Heart right ventricle (tissue), 16 donors: ENCODE measurements around the gene CNOT3. TPM values are rescaled to one million over a fixed set of nuclear protein-coding genes. Genes with fewer than 3 reads are reported as not detected.

Source experiments
- ATAC-seq, 8 donors: fragments of 200-7000 bp; cut with Tn5 transposase; one replicate each; pipeline ENCODE4 v1.9.1; 2020; ENCODE audit warnings: mild to moderate bottlenecking in 8 of 8, moderate library complexity in 8 of 8, moderate number of reproducible peaks in 1 of 8
- DNase-seq, 2 donors: peaks; one replicate each; pipeline ENCODE4 v3.0.0-alpha.2; 2020
- H3K27ac ChIP-seq, 10 donors: fragments of 200-600 bp; sonication (generic) in 2 of 10; one replicate each; pipeline versions ENCODE4 v1.5.0 to v1.8.0; 2020 to 2022; ENCODE audit warnings: mild to moderate bottlenecking in 3 of 10
- H3K27me3 ChIP-seq, 7 donors: fragments of 200-600 bp; one replicate each; pipeline ENCODE4 v1.8.0; 2021 to 2022; ENCODE audit warnings: mild to moderate bottlenecking in 2 of 7
- H3K36me3 ChIP-seq, 9 donors: fragments of 200-600 bp; sonication (generic) in 1 of 9; one replicate each; pipeline versions ENCODE4 v1.5.0 to v1.8.0; 2020 to 2022; ENCODE audit warnings: mild to moderate bottlenecking in 2 of 9
- H3K4me1 ChIP-seq, 9 donors: fragments of 200-600 bp; sonication (generic) in 1 of 9; one replicate each; pipeline versions ENCODE4 v1.5.0 to v1.8.0; 2020 to 2022; ENCODE audit warnings: mild to moderate bottlenecking in 4 of 9
- H3K4me3 ChIP-seq, 10 donors: fragments of 200-600 bp; sonication (generic) in 2 of 10; one replicate each; pipeline versions ENCODE4 v1.5.0 to v1.8.0; 2020 to 2022; ENCODE audit warnings: mild to moderate bottlenecking in 7 of 10, moderate library complexity in 2 of 10
- H3K9me3 ChIP-seq, 11 donors: fragments of 200-600 bp in 10 of 11; sonication (generic) in 2 of 11; one replicate each; pipeline versions ENCODE4 v1.5.0 to v1.8.0; 2013 to 2022; ENCODE audit warnings: mild to moderate bottlenecking in 2 of 11, control low read depth in 1 of 11, moderate library complexity in 1 of 11
- WGBS, 2 donors: extraction: QIAGEN DNeasy Blood & Tissue Kit; methylation state at CpG; one replicate each; pipeline ENCODE4 v1.1.7; 2013; ENCODE audit warnings: inconsistent platforms in 1 of 2; 5-methylcytosine and 5-hydroxymethylcytosine counted together
- intact Hi-C, 10 donors: fragments of 100-400 bp; cut with DNase I; formaldehyde crosslinking; loops; one replicate each; pipeline versions ENCODE4 v1.11.1 to v1.14.2; 2022
- polyA plus RNA-seq, 2 donors: library from polyadenylated mRNA; stranded (reverse); fragments of 200-250 nt; gene quantifications; one replicate each; pipeline ENCODE4 v1.2.3, GENCODE V29; 2013
- total RNA-seq, 10 donors: library from RNA; stranded (reverse); fragmentation: NEBNext Ultra II Directional in 3 of 10; extraction: Animal tissue kit (Norgen Biotek cat#: 25700) in 3 of 10; gene quantifications; one replicate each; pipeline versions ENCODE4 v1.2.1 to v1.2.4, GENCODE V29; 2021 to 2023
- TF ChIP-seq, protein P1 (sequence below), 9 donors: fragments of 200-600 bp; sonication (generic) in 2 of 9; IDR thresholded peaks; one replicate each; pipeline versions ENCODE4 v1.5.0 to v1.8.0; 2021 to 2022; ENCODE audit warnings: antibody characterized with exemption in 9 of 9, mild to moderate bottlenecking in 5 of 9, moderate library complexity in 1 of 9
- donor health status: Arrhythmogenic right ventricular cardiomyopathy.
- donor health status: ischemic (EF 13 %, LVEDD 7.1; RV severe dilation, severe dysfunction).
- donor health status: healthy with polysubstance abuse.
- donor health status: DM: no; HTN: yes; CAD: no.
- donor health status: DM: no; HTN: no; CAD: no.
- donor health status: ischemic (EF 25% LVEDD 6.9; RV normal size, moderate dysfunction).
- donor health status: ischemic (EF 25% LVEDD 5.7; RV mildly dilated, moderate dysfunction).
- donor health status: healthy.
- donor health status: DM: yes; HTN: yes; CAD: no.
- donor health status: Ischemic cardiomyopathy.
- donor health status: ischemic (EF 35%, LVEDD 5.7; RV mildly dilated, moderate dysfunction).
- donor health status: nonischemic (EF 11% LVEDD 7.7; RV severe dilation, severe dysfunction).
- donor health status: DM: yes; HTN: yes; CAD: no.
- donor health status: PGD.
- donor health status: ischemic (EF 29% LVEDD 5.4; RV normal size, mild dysfunction).
- donor health status: nonischemic (EF 23%, LVEDD 6.1; RV moderate dilation, normal function).

Gene CNOT3
- total and polyA plus RNA-seq, 12 donors = 14.5 to 27.8 (median 20.9) TPM

DNA sequence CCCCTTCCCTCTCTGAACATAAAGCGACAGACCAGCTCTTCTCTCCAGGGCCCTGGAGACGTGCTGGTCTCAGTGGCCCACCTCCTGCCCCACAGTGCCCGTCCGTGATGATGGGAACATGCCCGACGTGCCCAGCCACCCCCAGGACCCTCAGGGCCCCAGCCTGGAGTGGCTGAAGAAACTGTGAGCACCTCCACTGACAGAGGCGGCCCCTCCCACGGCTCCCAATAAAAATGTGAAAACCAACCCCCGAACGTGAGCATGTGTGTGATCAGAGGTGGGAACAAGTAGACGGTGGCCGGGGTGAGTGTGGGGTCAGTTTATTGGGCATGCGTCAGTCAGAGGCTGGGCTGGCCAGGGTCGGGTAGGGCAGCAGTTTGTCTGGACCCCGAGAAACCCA lies 30.8 kb upstream of the CNOT3 start:
- H3K9me3 ChIP-seq = no peaks in the 10 kb centered on the region
- H3K27ac ChIP-seq = no peak overlapping the region
- peaks cover 0 to 69% (median 35%) of the 10 kb centered on the region in 9 donors for H3K36me3 ChIP-seq
- DNase-seq = no peak
- TF ChIP-seq, protein P1, sequence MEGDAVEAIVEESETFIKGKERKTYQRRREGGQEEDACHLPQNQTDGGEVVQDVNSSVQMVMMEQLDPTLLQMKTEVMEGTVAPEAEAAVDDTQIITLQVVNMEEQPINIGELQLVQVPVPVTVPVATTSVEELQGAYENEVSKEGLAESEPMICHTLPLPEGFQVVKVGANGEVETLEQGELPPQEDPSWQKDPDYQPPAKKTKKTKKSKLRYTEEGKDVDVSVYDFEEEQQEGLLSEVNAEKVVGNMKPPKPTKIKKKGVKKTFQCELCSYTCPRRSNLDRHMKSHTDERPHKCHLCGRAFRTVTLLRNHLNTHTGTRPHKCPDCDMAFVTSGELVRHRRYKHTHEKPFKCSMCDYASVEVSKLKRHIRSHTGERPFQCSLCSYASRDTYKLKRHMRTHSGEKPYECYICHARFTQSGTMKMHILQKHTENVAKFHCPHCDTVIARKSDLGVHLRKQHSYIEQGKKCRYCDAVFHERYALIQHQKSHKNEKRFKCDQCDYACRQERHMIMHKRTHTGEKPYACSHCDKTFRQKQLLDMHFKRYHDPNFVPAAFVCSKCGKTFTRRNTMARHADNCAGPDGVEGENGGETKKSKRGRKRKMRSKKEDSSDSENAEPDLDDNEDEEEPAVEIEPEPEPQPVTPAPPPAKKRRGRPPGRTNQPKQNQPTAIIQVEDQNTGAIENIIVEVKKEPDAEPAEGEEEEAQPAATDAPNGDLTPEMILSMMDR (IDR thresholded peaks at IDR 0.05) = no peak
- 74 to 80% methylated on average over 15 of the region's 15 CpGs for WGBS, 2 donors
- H3K4me3 ChIP-seq = no peak overlapping the region
- intact Hi-C loops = loop anchor here in 3 of 10 donors (10.0 kb wide), 3 partner anchors 132 to 948 kb away; no protein-coding TSS in a partner anchor
- no peaks in the 10 kb centered on the region for H3K27me3 ChIP-seq
- peaks cover 0 to 24% (median 15%) of the 10 kb centered on the region in 9 donors for H3K4me1 ChIP-seq
- ATAC-seq = no peak

DNA sequence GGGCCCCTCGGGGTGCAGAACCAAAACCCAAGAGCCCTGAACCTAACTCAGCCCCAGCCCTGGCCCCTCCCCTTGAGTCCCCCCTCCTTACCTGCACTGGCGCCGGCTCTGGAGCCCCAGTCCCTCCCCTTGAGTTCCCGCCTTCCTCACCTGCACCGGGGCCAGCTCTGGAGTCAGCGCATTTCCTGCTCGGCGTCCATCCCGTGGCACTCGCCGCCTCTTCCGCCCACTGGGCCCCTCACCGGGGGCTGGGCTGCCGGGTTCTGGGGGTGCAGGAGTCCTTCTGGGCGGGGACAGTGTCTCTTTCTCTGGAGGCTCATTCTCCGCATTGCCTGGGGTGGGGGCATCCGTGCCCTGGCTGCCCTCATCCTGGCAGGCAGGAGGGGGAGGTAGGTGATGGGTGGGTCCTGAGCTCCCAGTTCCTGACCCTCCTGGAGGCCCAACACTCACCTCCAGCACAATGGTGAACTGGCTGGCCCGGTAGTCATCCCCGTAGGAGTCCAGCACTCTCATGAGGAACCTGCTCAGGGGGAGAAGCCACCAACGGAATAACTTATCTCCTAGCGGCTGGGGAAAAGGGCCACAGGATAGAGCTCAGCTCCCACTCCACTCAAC lies 29.6 kb upstream of the CNOT3 start:
- ATAC-seq (no peak), DNase-seq (no peak)
- no peaks in the 10 kb centered on the region for H3K9me3 ChIP-seq
- H3K27ac ChIP-seq = no peak overlapping the region
- peaks cover 0 to 18% (median 10%) of the 10 kb centered on the region in 9 donors for H3K4me1 ChIP-seq
- intact Hi-C loops = loop anchor here in 3 of 10 donors (10.0 kb wide), 3 partner anchors 133 to 947 kb away; no protein-coding TSS in a partner anchor
- TF ChIP-seq, protein P1 (IDR thresholded peaks at IDR 0.05) = no peak
- WGBS, 2 donors = 75 to 80% methylated on average over 21 of the region's 21 CpGs
- H3K36me3 ChIP-seq = peaks cover 0 to 77% (median 38%) of the 10 kb centered on the region in 9 donors
- H3K4me3 ChIP-seq = no peak overlapping the region
- H3K27me3 ChIP-seq = no peaks in the 10 kb centered on the region

- Histone ChIP-seq H3K9me3 (no peaks in the 10 kb centered on the region), H3K4me3 (no peak overlapping the region), H3K27ac (no peak overlapping the region), H3K36me3 (peaks cover 0 to 77% (median 38%) of the 10 kb centered on the region in 9 donors), H3K27me3 (no peaks in the 10 kb centered on the region), H3K4me1 (peaks cover 0 to 13% (median 7%) of the 10 kb centered on the region in 9 donors)
- TF ChIP-seq, protein P1 (IDR thresholded peaks at IDR 0.05) = no peak
- DNase-seq (no peak), ATAC-seq (no peak)
- WGBS, 2 donors = 69 to 76% methylated on average over 7 of the region's 7 CpGs
- intact Hi-C loops = loop anchor here in 3 of 10 donors (10.0 kb wide), 3 partner anchors 134 to 946 kb away; no protein-coding TSS in a partner anchor
Observed at GRCh38 chr19:54108496-54108895, 29.1 kb upstream of the CNOT3 start.

DNA sequence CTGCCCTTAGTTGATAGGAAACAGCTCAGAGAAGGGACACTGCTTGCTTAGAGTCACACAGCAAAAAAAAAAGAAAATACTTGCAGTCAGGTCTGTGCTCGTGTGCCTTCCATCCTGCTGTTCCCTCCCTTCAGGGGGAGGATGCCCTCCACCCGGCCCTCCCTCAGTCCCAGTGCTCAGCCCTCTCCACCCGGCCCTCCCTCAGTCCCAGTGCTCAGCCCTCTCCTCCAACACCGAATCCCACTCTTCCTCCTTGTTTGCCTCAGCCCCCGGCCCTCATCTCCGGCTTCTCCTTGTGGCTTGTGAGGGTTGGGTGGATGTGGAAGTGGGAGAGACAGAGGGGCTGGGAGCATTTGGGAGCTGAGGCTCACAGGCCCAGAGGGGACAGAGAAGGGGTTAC lies 27.9 kb upstream of the CNOT3 start:
- no peak for DNase-seq
- WGBS, 2 donors = 67 to 79% methylated on average over 6 of the region's 6 CpGs
- H3K36me3 ChIP-seq = peaks cover 0 to 77% (median 38%) of the 10 kb centered on the region in 9 donors
- H3K4me1 ChIP-seq = peaks cover 0 to 13% (median 10%) of the 10 kb centered on the region in 9 donors
- no peaks in the 10 kb centered on the region for H3K9me3 ChIP-seq
- no peak overlapping the region for H3K4me3 ChIP-seq
- intact Hi-C loops = loop anchor here in 4 of 10 donors (10.0 kb wide), 4 partner anchors 135 to 945 kb away; partner anchors contain the start of gene MYADM (in 1 of the 4)
- H3K27ac ChIP-seq = no peak overlapping the region
- no peaks in the 10 kb centered on the region for H3K27me3 ChIP-seq
- TF ChIP-seq, protein P1 (IDR thresholded peaks at IDR 0.05) = no peak
- ATAC-seq = peak in 3 of 8 donors; percentile 4 to 30 (median 29)
